WTC11 (cell line): ENCODE results near the gene MAPRE2. TPM values are rescaled to one million over a fixed set of nuclear protein-coding genes. Genes with fewer than 3 reads are reported as not detected.
A peak's percentile ranks its signal among the peaks of the same experiment; 100 is the strongest.

Experiments
- ATAC-seq: fragments of 200-7000 bp; cut with Tn5 transposase; 2 replicates; pipeline ENCODE4 v1.10.0; 2021; ENCODE audit warnings: mild to moderate bottlenecking, moderate library complexity
- CTCF ChIA-PET: fragments of 300-600 bp; sonication (Branson Sonifier 250); formaldehyde crosslinking; loops from one replicate; lab custom pipeline; 2021; ENCODE audit warnings: antibody characterized with exemption; lab: Charles Lee
- POLR2A ChIA-PET: fragments of 350-600 bp; sonication (Branson Sonifier 250); formaldehyde crosslinking; loops from one replicate; lab custom pipeline; 2021; ENCODE audit warnings: antibody characterized with exemption; lab: Charles Lee
- DNase-seq: peaks from one replicate; pipeline ENCODE4 v3.0.0; 2021; ENCODE audit warnings: low spot score
- H3K27ac Mint-ChIP-seq: 2 replicates; pipeline ENCODE4 v1.8.0; 2021; ENCODE audit warnings: mixed read lengths
- H3K27me3 Mint-ChIP-seq: 2 replicates; pipeline ENCODE4 v1.8.0; 2021; ENCODE audit warnings: low read depth, mild to moderate bottlenecking, moderate library complexity, mixed read lengths
- H3K36me3 Mint-ChIP-seq: 2 replicates; pipeline ENCODE4 v1.8.0; 2021; ENCODE audit warnings: mixed read lengths
- H3K4me1 Mint-ChIP-seq: 2 replicates; pipeline ENCODE4 v1.8.0; 2022; ENCODE audit warnings: mixed read lengths
- H3K4me3 Mint-ChIP-seq: 2 replicates; pipeline ENCODE4 v1.8.0; 2021; ENCODE audit warnings: mild to moderate bottlenecking, moderate library complexity, mixed read lengths
- H3K9me3 Mint-ChIP-seq: 2 replicates; pipeline ENCODE4 v1.8.0; 2021; ENCODE audit warnings: mixed read lengths
- AR ChIP-seq: fragments of 250-450 bp; sonication (Bioruptor Pico); IDR thresholded peaks from 2 replicates; pipeline ENCODE4 v1.9.0; 2021; ENCODE audit warnings: mild to moderate bottlenecking
- ATF6 ChIP-seq: sonication (generic); formaldehyde crosslinking; IDR thresholded peaks from 2 replicates; pipeline ENCODE4 v1.8.1; 2023; ENCODE audit warnings: mild to moderate bottlenecking, missing genetic modification reagents
- CDX4 ChIP-seq: fragments of 250-450 bp; sonication (Bioruptor Pico); IDR thresholded peaks from 2 replicates; pipeline ENCODE4 v1.9.0; 2021; ENCODE audit warnings: moderate library complexity, mild to moderate bottlenecking, inconsistent platforms, borderline replicate concordance
- E2F5 ChIP-seq: sonication (generic); formaldehyde crosslinking; IDR thresholded peaks from 2 replicates; pipeline ENCODE4 v1.8.1; 2022; ENCODE audit warnings: mild to moderate bottlenecking, moderate library complexity, missing genetic modification reagents
- EMX1 ChIP-seq: fragments of 250-450 bp; sonication (Bioruptor Pico); IDR thresholded peaks from 2 replicates; pipeline ENCODE4 v1.8.0; 2021; ENCODE audit warnings: mild to moderate bottlenecking
- ESRRA ChIP-seq: sonication (generic); formaldehyde crosslinking; IDR thresholded peaks from 2 replicates; pipeline ENCODE4 v1.8.1; 2022; ENCODE audit warnings: mild to moderate bottlenecking, missing genetic modification reagents, borderline replicate concordance
- FOXK1 ChIP-seq: sonication (generic); formaldehyde crosslinking; IDR thresholded peaks from 2 replicates; pipeline ENCODE4 v1.8.0; 2022; ENCODE audit warnings: mild to moderate bottlenecking, moderate library complexity, missing genetic modification reagents
- HMGA2 ChIP-seq: fragments of 250-450 bp; sonication (Bioruptor Pico); IDR thresholded peaks from 2 replicates; pipeline ENCODE4 v1.4.0; 2021; ENCODE audit warnings: mild to moderate bottlenecking, moderate library complexity
- NFATC4 ChIP-seq: fragments of 250-450 bp; sonication (Bioruptor Pico); IDR thresholded peaks from 2 replicates; pipeline ENCODE4 v1.9.0; 2021; ENCODE audit warnings: mild to moderate bottlenecking
- NR1H2 ChIP-seq: sonication (generic); formaldehyde crosslinking; IDR thresholded peaks from 2 replicates; pipeline ENCODE4 v1.9.0; 2021; ENCODE audit warnings: mild to moderate bottlenecking, moderate library complexity, missing genetic modification reagents
- PRRX2 ChIP-seq: fragments of 250-450 bp; sonication (Bioruptor Pico); IDR thresholded peaks from 2 replicates; pipeline ENCODE4 v1.8.0; 2021; ENCODE audit warnings: mild to moderate bottlenecking
- RELA ChIP-seq: sonication (generic); formaldehyde crosslinking; IDR thresholded peaks from 2 replicates; pipeline ENCODE4 v1.8.1; 2022; ENCODE audit warnings: missing genetic modification reagents, mild to moderate bottlenecking, borderline replicate concordance
- SMAD3 ChIP-seq: sonication (generic); formaldehyde crosslinking; IDR thresholded peaks from 2 replicates; pipeline ENCODE4 v1.8.0; 2022; ENCODE audit warnings: missing genetic modification reagents, mild to moderate bottlenecking, borderline replicate concordance
- SOX15 ChIP-seq: fragments of 250-450 bp; sonication (Bioruptor Pico); IDR thresholded peaks from 2 replicates; pipeline ENCODE4 v1.9.0; 2021; ENCODE audit warnings: mild to moderate bottlenecking
- STAT6 ChIP-seq: sonication (generic); formaldehyde crosslinking; conservative IDR thresholded peaks from 2 replicates; pipeline ENCODE4 v1.8.1; 2023; ENCODE audit warnings: mild to moderate bottlenecking, low read depth, missing genetic modification reagents, moderate library complexity
- ZMAT4 ChIP-seq: fragments of 250-450 bp; sonication (Bioruptor Pico); IDR thresholded peaks from 2 replicates; pipeline ENCODE4 v1.9.0; 2021; ENCODE audit warnings: mild to moderate bottlenecking
- ZNF138 ChIP-seq: sonication (generic); formaldehyde crosslinking; conservative IDR thresholded peaks from 2 replicates; pipeline ENCODE4 v1.8.1; 2022; ENCODE audit warnings: mild to moderate bottlenecking, moderate library complexity, missing genetic modification reagents
- ZNF232 ChIP-seq: sonication (generic); formaldehyde crosslinking; IDR thresholded peaks from 2 replicates; pipeline ENCODE4 v1.8.0; 2022; ENCODE audit warnings: mild to moderate bottlenecking, missing genetic modification reagents
- ZNF512 ChIP-seq: sonication (generic); formaldehyde crosslinking; IDR thresholded peaks from 2 replicates; pipeline ENCODE4 v1.8.1; 2022; ENCODE audit warnings: missing genetic modification reagents, borderline replicate concordance
- ZNF671 ChIP-seq: fragments of 250-450 bp; sonication (Bioruptor Pico); IDR thresholded peaks from 2 replicates; pipeline ENCODE4 v1.8.0; 2021; ENCODE audit warnings: mild to moderate bottlenecking
- total RNA-seq: library from RNA; stranded (reverse); gene quantifications from 3 replicates; pipeline ENCODE4 v1.2.3, GENCODE V29; 2021

The MAPRE2 gene
- total RNA-seq, 1 experiment from 2014 or later, result 20.4 TPM

- H3K27ac Mint-ChIP-seq, result no peak overlapping the region
- no peak for TF ChIP-seq STAT6
- TF ChIP-seq NR1H2, result no peak
- no peak for TF ChIP-seq CDX4 (CRISPR knock-in tag)
- no peak for TF ChIP-seq FOXK1 (CRISPR knock-in tag)
- no peak for TF ChIP-seq NFATC4 (CRISPR knock-in tag)
- no peak for TF ChIP-seq PRRX2
- no peak for TF ChIP-seq EMX1 (CRISPR knock-in tag)
- no peak for TF ChIP-seq E2F5 (CRISPR knock-in tag)
- TF ChIP-seq ATF6 (CRISPR knock-in tag), result no peak
- TF ChIP-seq RELA (CRISPR knock-in tag), result no peak
- TF ChIP-seq ZNF232 (CRISPR knock-in tag), result no peak
- no peak for TF ChIP-seq ZNF671 (CRISPR knock-in tag)
- TF ChIP-seq SOX15, result no peak
- no peak for TF ChIP-seq ESRRA (CRISPR knock-in tag)
- TF ChIP-seq ZNF512 (CRISPR knock-in tag), result no peak
- TF ChIP-seq SMAD3 (CRISPR knock-in tag), result no peak
- TF ChIP-seq ZMAT4 (CRISPR knock-in tag), result no peak
- TF ChIP-seq HMGA2, result no peak
- no peak for TF ChIP-seq AR (CRISPR knock-in tag)
- TF ChIP-seq ZNF138, result no peak
- peak; percentile 32; the same call in 1 of the 2 replicates for ATAC-seq
- no peak for DNase-seq
- ChIA-PET CTCF (no interaction called here), POLR2A (interaction anchor here (0.7 to 1.4 kb wide), 2 partner anchors 10 to 34 kb away, joined by 3 to 4 read pairs; partner anchors contain the start of gene MAPRE2)
- no peak overlapping the region for H3K4me3 Mint-ChIP-seq
- H3K4me1 Mint-ChIP-seq, result peaks cover 17% of the 10 kb centered on the region
- H3K9me3 Mint-ChIP-seq, result no peaks in the 10 kb centered on the region
- no peaks in the 10 kb centered on the region for H3K27me3 Mint-ChIP-seq
- H3K36me3 Mint-ChIP-seq, result no peaks in the 10 kb centered on the region
Measured at GRCh38 chr18:35075132-35075531, 33.9 kb downstream of the MAPRE2 start.
